H9 (cell line): ENCODE data around the gene PTTG2. TPM values are rescaled to one million over a fixed set of nuclear protein-coding genes. Genes with fewer than 3 reads are reported as not detected.

Experiments used
- DNase-seq: peaks from one replicate; pipeline ENCODE4 v3.0.0-alpha.2; 2017
- H2AFZ ChIP-seq: one replicate; pipeline ENCODE4 v1.6.1; 2013; ENCODE audit warnings: mild to moderate bottlenecking, low read length, control low read depth, moderate library complexity
- H2AK5ac ChIP-seq: 2 replicates; pipeline ENCODE4 v1.6.1; 2013; ENCODE audit warnings: low read length, control low read depth, mixed read lengths; ENCODE audit not compliant: insufficient read length
- H2BK120ac ChIP-seq: one replicate; pipeline ENCODE4 v1.6.1; 2013; ENCODE audit warnings: low read depth, mild to moderate bottlenecking, low read length, control low read depth, inconsistent platforms; ENCODE audit not compliant: poor library complexity, severe bottlenecking
- H2BK12ac ChIP-seq: 2 replicates; pipeline ENCODE4 v1.6.1; 2013; ENCODE audit warnings: low read length, control low read depth, mixed read lengths, low read depth; ENCODE audit not compliant: insufficient read length
- H2BK15ac ChIP-seq: 2 replicates; pipeline ENCODE4 v1.6.1; 2013; ENCODE audit warnings: low read depth, low read length, control low read depth
- H2BK20ac ChIP-seq: one replicate; pipeline ENCODE4 v1.6.1; 2013; ENCODE audit warnings: low read depth, mild to moderate bottlenecking, low read length, control low read depth, inconsistent platforms; ENCODE audit not compliant: poor library complexity, severe bottlenecking
- H2BK5ac ChIP-seq: 2 replicates; pipeline ENCODE4 v1.6.1; 2013; ENCODE audit warnings: low read length, control low read depth, mixed read lengths; ENCODE audit not compliant: insufficient read length
- H3K14ac ChIP-seq: 2 replicates; pipeline ENCODE4 v1.6.1; 2013; ENCODE audit warnings: low read length, control low read depth; ENCODE audit not compliant: insufficient read depth
- H3K18ac ChIP-seq: 2 replicates; pipeline ENCODE4 v1.6.1; 2013; ENCODE audit warnings: low read depth, mild to moderate bottlenecking, mixed read lengths, low read length, control low read depth; ENCODE audit not compliant: insufficient read length
- H3K23ac ChIP-seq: 2 replicates; pipeline ENCODE4 v1.6.1; 2013; ENCODE audit warnings: low read length, control low read depth, mixed read lengths, low read depth; ENCODE audit not compliant: insufficient read length
- H3K23me2 ChIP-seq: 2 replicates; pipeline ENCODE4 v1.6.1; 2013; ENCODE audit warnings: low read depth, mild to moderate bottlenecking, mixed read lengths, low read length, control low read depth; ENCODE audit not compliant: insufficient read length, poor library complexity, severe bottlenecking
- H3K27ac ChIP-seq: 2 replicates; pipeline ENCODE4 v1.5.1; 2013; ENCODE audit warnings: low read length, control low read depth, mixed read lengths, low read depth; ENCODE audit not compliant: insufficient read length
- H3K27me3 ChIP-seq: 2 replicates; pipeline ENCODE4 v1.6.1; 2013; ENCODE audit warnings: low read length, control low read depth, inconsistent platforms; ENCODE audit not compliant: insufficient read depth
- H3K4ac ChIP-seq: 2 replicates; pipeline ENCODE4 v1.6.1; 2013; ENCODE audit warnings: low read depth, mild to moderate bottlenecking, control low read depth, inconsistent platforms, low read length, moderate library complexity
- H3K4me1 ChIP-seq: 2 replicates; pipeline ENCODE4 v1.6.1; 2013; ENCODE audit warnings: low read length, control low read depth, inconsistent platforms; ENCODE audit not compliant: insufficient read depth
- H3K4me2 ChIP-seq: 2 replicates; pipeline ENCODE4 v1.6.1; 2013; ENCODE audit warnings: low read length, control low read depth, mixed read lengths; ENCODE audit not compliant: insufficient read length, insufficient read depth
- H3K56ac ChIP-seq: 2 replicates; pipeline ENCODE4 v1.6.1; 2013; ENCODE audit warnings: low read depth, mild to moderate bottlenecking, mixed read lengths, low read length, control low read depth; ENCODE audit not compliant: insufficient read length
- H3K79me1 ChIP-seq: 2 replicates; pipeline ENCODE4 v1.6.1; 2013; ENCODE audit warnings: low read depth, mild to moderate bottlenecking, moderate library complexity, low read length, control low read depth, inconsistent platforms; ENCODE audit not compliant: insufficient read depth, poor library complexity, severe bottlenecking
- H3K79me2 ChIP-seq: 2 replicates; pipeline ENCODE4 v1.6.1; 2013; ENCODE audit warnings: low read length, control low read depth, inconsistent platforms; ENCODE audit not compliant: insufficient read depth
- H3K9ac ChIP-seq: 2 replicates; pipeline ENCODE4 v1.6.1; 2013; ENCODE audit warnings: low read length, control low read depth, mixed read lengths; ENCODE audit not compliant: insufficient read length; ENCODE audit errors: extremely low read depth
- H3K9me3 ChIP-seq: one replicate; pipeline ENCODE4 v1.6.1; 2013; ENCODE audit warnings: low read depth, low read length, inconsistent platforms; ENCODE audit not compliant: control insufficient read depth
- H3T11ph ChIP-seq: one replicate; pipeline ENCODE4 v1.6.1; 2013; ENCODE audit warnings: mild to moderate bottlenecking, low read length, control low read depth, inconsistent platforms
- H4K20me1 ChIP-seq: one replicate; pipeline ENCODE4 v1.6.1; 2013; ENCODE audit not compliant: control insufficient read depth, insufficient read length, insufficient read depth
- H4K5ac ChIP-seq: 2 replicates; pipeline ENCODE4 v1.6.1; 2013; ENCODE audit warnings: low read depth, mild to moderate bottlenecking, mixed read lengths, low read length, control low read depth; ENCODE audit not compliant: insufficient read length
- H4K8ac ChIP-seq: replicated peaks from 2 replicates; pipeline ENCODE4 v1.6.1; 2013; ENCODE audit warnings: low read length, control low read depth, mixed read lengths, low read depth; ENCODE audit not compliant: insufficient read length
- H4K91ac ChIP-seq: 2 replicates; pipeline ENCODE4 v1.6.1; 2013; ENCODE audit warnings: low read depth, mild to moderate bottlenecking, moderate library complexity, mixed read lengths, low read length, control low read depth; ENCODE audit not compliant: insufficient read length
- H3K27ac Mint-ChIP-seq, 3 experiments: 2 replicates in 2 of 3; 3 replicates in 1 of 3; pipeline ENCODE4 v1.8.0; 2020 to 2021; ENCODE audit warnings: mixed read lengths in 3 of 3, mild to moderate bottlenecking in 1 of 3, moderate library complexity in 1 of 3
- H3K27me3 Mint-ChIP-seq: 2 replicates; pipeline ENCODE4 v1.8.0; 2021; ENCODE audit warnings: low read depth, mild to moderate bottlenecking, moderate library complexity, mixed read lengths
- H3K36me3 Mint-ChIP-seq, 3 experiments: 2 replicates in 2 of 3; 3 replicates in 1 of 3; pipeline ENCODE4 v1.8.0; 2020 to 2021; ENCODE audit warnings: low read depth in 3 of 3, mixed read lengths in 3 of 3; ENCODE audit not compliant: insufficient read depth in 1 of 3
- H3K4me1 Mint-ChIP-seq, 2 experiments: 2 replicates each; pipeline ENCODE4 v1.8.0; 2020; ENCODE audit warnings: mixed read lengths in 2 of 2
- H3K4me3 Mint-ChIP-seq, 2 experiments: 2 replicates in 1 of 2; 3 replicates in 1 of 2; pipeline ENCODE4 v1.8.0; 2020 to 2021; ENCODE audit warnings: mild to moderate bottlenecking in 2 of 2, mixed read lengths in 2 of 2, moderate library complexity in 1 of 2
- H3K9me3 Mint-ChIP-seq, 2 experiments: 2 replicates in 1 of 2; 3 replicates in 1 of 2; pipeline ENCODE4 v1.8.0; 2020; ENCODE audit warnings: mild to moderate bottlenecking in 2 of 2, mixed read lengths in 2 of 2, moderate library complexity in 1 of 2
- CTCF ChIP-seq: fragments of 200-600 bp; sonication (generic); conservative IDR thresholded peaks from 3 replicates; pipeline ENCODE4 v1.8.0; 2021; ENCODE audit warnings: antibody characterized with exemption, mild to moderate bottlenecking
- WGBS: extraction: QIAGEN DNeasy Blood & Tissue Kit; methylation state at CpG from one replicate; pipeline ENCODE4 v1.1.7; 2013; ENCODE audit warnings: missing lambda C conversion rate, low lambda C conversion rate, mixed read lengths; ENCODE audit not compliant: insufficient read length; ENCODE audit errors: extremely low coverage; 5-methylcytosine and 5-hydroxymethylcytosine counted together
- total RNA-seq: library from RNA; stranded (reverse); gene quantifications from 2 replicates; pipeline ENCODE4 v1.2.1, GENCODE V29; 2021

The PTTG2 gene
- total RNA-seq, 1 experiment from 2014 or later = not detected

- no peak overlapping the region for H4K5ac ChIP-seq
- H3K4ac ChIP-seq = no peak overlapping the region
- H2AK5ac ChIP-seq = no peak overlapping the region
- H4K91ac ChIP-seq = no peak overlapping the region
- no peak for DNase-seq
- Mint-ChIP-seq H3K27me3 (no peaks in the 10 kb centered on the region), H3K36me3 (peaks cover 0 to 7% (median 5%) of the 10 kb centered on the region in 3 experiments; a peak in 5 of 7 replicates), H3K27ac (peak overlapping the region; percentile 18 to 91 (median 30); a peak in 5 of 7 replicates), H3K9me3 (no peaks in the 10 kb centered on the region), H3K4me1 (peaks cover 47 to 64% of the 10 kb centered on the region in 2 experiments), H3K4me3 (no peak overlapping the region; a peak in 1 of 5 replicates)
- H3K4me1 ChIP-seq = peaks cover 8% of the 10 kb centered on the region; the same call in 1 of the 2 replicates
- no CpG with 5 or more reads among the region's 3 CpGs for WGBS
- no peak overlapping the region for H3K14ac ChIP-seq
- H3K18ac ChIP-seq = no peak overlapping the region
- TF ChIP-seq CTCF = no peak
- no peak overlapping the region for H3K56ac ChIP-seq
- no peaks in the 10 kb centered on the region for H3K9me3 ChIP-seq
- no peaks in the 10 kb centered on the region for H3K23me2 ChIP-seq
- no peak overlapping the region for H2BK12ac ChIP-seq
- no peak overlapping the region for H2BK15ac ChIP-seq
- H2AFZ ChIP-seq = no peak overlapping the region
- no peak overlapping the region for H3K9ac ChIP-seq
- H3K23ac ChIP-seq = no peak overlapping the region
- no peaks in the 10 kb centered on the region for H3K27me3 ChIP-seq
- no peaks in the 10 kb centered on the region for H3K79me1 ChIP-seq
- H3K79me2 ChIP-seq = peaks cover 4% of the 10 kb centered on the region; the same call in 1 of the 2 replicates
- no peak overlapping the region for H2BK20ac ChIP-seq
- no peak overlapping the region for H3K4me2 ChIP-seq
- H2BK5ac ChIP-seq = no peak overlapping the region
- no peak overlapping the region for H3K27ac ChIP-seq
- no peak overlapping the region for H3T11ph ChIP-seq
- H4K20me1 ChIP-seq = no peaks in the 10 kb centered on the region
- no peak overlapping the region for H4K8ac ChIP-seq
- H2BK120ac ChIP-seq = no peak overlapping the region
Observed at GRCh38 chr4:37994569-37994968, 34.4 kb downstream of the PTTG2 start.
